Central memory CD4-positive, alpha-beta T cell (primary cell): ENCODE results near the gene ESRRG.

Experiments
- DNase-seq: peaks from one replicate; pipeline ENCODE4 v3.0.0; 2022

Gene ESRRG

DNA sequence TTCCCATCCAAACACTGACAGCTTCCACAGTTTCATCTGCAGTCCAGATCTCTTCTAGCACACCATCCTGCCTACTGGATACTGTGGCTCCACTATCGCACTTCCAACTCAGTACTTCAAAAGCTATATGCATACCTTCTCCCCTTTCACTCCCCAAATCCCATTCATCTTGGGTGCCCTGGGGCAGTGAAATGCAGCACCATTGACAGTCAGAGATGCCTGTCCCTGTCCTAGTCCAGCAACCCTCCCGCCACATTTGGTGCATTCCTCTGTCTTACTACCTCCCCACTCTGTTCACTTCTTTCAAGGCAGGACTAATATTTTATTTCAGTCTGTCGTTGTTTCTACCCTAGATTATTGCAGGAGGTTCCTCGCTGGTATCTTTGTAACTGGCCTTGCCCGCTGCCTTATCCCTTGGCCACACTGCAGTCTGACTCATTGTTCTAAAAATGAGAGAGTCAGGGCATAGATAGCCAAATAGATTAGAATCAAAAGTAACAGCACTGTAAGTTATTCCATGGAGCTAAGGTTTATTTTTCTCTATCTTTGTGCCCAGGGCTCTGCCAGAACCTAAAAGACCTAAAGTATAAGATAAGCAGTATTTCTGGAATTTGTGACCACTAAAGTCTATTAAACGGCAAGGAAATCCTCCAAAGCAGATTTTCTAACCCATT is 96.7 kb downstream of the ESRRG start:
- no peak for DNase-seq

DNA sequence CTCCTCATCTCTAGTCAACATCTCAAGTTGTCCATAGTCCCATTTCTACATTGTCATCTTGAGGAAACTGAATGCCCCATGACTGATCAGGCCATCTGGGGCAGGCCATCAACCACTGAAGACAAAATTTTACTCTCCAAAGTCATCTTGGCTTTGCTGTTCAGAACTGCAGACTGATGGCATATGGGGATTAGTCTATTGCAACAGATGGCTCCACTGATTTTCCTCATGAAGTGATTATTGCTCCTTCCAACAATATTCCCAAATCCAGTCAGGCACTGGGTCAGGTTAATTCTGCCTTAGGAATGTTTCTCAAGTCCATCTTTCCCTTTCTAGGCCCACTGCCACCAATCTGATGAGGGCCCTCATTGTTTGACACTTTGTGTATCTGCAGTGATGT is 101.7 kb downstream of the ESRRG start:
- no peak for DNase-seq

DNA sequence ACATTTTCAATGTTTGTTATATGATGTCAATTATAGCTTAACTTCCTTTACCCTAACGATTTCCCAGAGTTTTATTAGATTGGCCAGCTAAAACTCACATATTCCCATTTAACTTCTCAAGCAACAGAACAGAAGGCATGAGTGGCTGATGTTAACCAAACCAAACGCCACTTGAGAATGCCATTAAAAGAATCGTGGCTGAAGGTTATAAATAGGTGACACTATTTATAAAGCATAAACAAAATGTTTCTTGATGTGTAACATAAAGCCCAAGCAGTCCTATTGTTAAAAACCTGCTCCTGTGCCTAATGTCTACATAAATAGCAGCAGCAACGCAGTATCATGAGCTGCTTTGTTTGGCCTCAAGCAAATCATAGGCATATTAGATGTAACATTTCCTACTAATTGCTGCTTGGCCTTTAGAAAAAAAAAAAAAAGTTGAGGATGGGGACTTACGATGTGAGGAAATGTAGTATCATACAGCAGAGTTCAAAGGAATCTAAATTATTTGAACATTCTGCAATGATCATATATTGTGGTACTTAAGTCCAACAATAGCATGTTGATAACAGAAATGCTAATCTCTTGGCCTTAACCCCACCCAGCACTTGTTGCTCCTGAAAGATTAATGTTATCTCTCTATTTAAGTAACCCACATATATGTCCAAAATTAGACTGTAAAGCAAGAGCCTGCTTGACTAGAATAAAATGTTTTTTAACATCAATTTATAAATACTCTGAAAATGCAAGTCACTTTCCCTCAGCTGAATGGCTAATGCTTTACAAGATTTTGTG is 106.0 kb downstream of the ESRRG start:
- no peak for DNase-seq

DNA sequence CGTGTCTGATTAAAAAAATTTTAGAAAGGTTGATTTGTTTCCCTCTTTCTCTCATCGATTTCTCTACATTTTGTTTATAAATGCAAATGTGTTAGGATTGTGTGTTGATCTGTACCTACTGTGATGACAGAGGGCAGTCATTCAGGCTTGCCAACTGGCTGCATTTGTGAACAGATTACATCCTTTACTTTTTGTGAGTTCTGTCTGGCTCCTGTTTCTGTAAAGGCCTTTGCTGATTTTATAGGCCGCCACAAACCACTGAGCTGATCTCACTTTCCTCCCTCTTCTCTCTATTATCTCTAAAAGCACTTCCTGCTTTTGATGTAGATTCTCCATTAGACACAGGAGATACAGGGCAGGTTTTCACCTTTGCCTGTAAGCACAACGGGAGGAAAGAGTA is 106.8 kb downstream of the ESRRG start:
- DNase-seq, result no peak

DNA sequence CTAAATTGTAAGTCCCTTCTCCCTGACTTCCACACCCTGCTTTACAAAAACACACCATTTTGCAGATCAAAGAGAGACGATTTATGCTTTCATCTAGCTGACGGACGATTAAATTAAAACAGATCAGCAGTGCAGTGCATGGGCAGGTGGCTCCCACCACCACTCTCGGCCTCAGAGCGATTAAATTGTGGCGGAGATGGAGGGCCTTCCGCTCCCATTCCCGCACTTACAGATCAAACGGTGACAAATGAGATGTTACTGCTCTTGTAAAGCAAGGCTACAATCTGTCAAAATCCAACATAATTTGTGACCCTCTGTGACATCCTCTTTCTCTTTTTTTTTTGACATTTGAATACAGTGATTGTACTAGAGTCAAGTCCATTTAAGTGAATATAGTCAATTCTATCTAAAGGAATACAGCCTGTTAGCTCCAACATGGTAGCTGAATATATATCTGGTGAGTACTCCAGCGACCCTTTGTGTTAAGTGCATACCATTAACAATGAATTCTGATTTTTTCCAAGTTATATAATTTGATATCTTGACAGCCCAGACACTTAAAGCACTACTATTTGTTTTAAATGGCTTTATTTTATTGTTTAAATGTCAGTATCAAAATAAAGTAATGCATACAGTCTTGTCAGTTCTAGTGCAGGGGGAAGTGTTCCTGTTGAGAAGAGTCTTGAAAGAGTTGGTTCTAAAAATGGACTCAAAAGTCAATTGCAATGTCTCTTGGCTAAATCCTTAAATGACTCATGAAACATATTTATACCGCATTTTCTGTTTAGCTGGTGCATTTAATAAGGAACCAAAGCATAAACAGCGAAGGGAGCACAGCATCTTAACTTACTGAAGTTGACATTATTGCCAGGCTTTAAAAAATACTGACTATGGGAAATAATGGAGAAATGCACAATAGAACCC is 109.0 kb downstream of the ESRRG start:
- DNase-seq, result no peak

DNA sequence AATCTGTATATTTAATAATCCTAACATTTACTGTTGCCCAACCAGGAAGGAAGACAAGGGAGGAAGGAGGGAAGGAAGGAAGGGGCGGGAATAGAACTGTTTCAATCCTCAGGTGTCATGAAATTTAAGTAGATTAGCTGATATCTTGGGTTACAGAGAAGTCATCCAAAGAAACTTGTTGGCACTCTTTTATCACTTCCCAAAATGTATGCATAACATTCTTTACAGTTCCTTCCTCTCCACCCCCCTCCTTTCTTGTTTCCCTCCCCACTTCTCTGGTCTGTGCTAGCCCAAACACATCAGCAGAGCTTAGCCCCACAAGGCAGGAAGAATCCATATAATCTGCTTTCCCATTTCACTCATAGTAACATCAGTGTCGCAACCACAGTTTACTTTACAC is 110.9 kb downstream of the ESRRG start:
- DNase-seq, result no peak

DNA sequence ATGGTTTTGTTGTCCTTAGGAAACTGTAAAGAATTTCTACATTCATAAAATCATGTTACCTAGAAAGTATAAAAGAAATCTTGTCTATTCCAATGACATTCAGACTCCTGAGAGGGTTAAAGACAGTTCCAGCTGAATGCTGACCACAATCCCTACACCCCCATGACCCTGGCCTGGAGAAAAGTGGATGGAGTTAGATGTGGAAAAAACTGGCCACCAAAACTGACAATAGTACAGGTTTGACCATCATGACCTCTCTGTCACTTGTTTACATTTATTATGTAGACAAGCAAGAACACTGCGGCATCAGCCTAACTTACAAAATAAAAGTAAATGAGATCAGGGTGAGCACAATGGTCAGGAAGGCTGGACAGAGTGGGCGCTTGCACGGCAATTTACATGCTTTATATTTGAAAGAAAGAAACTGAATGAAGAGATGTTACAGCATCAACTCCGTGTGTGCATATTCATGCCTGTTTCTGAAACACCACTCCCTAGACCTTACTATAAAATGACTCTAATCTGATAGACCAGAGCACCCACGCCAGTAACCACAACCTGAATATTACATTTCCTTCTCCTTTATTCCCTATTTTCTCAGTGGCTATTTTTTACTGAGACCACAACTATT is 116.0 kb downstream of the ESRRG start:
- no peak for DNase-seq

DNA sequence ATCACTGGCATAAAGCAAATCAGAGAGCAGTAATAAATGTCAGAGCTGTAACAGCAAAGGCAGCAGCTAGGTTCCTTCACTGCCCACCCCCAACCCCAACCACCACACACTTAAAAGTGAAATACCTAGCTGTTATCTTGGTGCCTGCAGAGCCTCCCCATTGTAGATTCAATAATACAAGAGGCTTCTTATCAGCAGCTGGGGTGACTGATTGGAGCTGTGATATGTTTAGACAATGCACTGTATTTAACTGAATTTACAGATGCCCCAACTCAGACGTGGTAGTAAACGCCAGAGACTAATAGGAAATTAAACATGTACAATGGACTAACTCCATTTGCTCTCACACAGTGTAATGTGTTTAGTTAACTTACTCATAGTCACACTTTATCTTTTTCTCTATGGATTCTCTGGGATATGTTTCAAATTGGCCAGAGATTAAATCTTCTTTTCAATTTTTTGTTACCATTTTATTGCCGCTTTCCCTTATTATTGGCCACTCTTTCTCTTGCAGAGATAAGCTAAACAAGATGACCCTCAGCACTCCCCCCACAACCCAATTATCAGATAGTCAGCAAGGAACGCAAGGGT is 117.1 kb downstream of the ESRRG start:
- DNase-seq, result no peak

DNA sequence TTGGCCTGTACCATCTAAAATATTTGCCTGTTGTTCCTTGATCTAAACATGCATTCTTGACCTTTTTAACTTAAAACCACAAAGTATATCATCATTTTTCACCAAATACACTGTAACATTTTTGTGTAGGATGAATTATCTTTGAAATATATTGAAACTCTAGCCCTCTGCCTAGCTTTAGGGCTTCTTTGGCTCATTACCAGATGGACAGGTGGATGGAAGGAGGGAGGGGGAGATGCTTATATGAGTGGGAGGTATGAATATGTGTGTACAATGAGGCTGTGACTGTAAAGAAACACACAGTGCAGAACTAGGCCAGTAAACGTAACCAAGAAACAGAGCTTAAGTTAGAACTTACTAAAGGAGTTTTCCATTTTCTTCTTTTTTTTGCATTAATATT is 118.5 kb downstream of the ESRRG start:
- DNase-seq, result no peak

DNA sequence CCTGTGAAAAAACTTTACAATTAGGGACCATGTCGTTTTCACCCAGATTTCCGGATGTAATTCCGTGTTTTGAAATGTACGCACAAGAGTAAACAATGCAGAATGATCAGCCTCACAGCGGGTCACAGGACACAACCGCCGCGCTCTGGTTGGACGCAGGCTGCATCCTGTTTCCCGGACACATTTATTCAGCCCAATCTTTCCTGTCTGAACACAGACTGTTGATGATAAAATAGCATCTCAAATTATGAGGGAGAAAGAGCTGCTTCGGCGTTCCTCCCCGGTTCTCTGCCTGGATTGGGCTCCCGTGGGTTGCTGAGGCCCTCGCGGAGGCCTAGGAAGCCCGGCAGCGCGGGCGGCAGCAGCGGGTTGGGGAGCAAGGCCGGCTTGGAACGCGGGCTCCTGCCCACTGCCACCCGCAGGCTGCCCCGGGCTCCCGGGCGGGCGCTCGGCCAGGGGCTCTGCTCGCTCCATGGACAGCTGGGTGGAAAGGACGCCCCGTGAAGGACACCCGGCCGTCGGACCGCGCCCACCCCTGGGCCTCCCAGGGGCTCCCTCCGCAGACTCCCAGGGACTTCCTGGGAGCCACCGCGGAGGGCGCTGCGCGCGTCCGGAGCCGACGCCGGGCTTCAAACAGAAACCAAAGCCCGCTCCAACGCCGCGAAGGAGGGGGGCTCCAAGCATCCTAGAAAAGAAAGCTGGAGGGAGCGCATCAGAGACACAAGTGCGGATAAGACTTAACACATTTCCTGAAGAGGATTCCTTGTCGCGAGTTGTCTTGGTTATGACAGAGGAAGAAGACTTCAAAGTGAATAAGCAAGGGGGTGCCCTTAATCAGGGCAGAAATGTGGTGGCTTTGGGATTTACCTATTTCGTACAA is 122.3 kb downstream of the ESRRG start:
- no peak for DNase-seq

DNA sequence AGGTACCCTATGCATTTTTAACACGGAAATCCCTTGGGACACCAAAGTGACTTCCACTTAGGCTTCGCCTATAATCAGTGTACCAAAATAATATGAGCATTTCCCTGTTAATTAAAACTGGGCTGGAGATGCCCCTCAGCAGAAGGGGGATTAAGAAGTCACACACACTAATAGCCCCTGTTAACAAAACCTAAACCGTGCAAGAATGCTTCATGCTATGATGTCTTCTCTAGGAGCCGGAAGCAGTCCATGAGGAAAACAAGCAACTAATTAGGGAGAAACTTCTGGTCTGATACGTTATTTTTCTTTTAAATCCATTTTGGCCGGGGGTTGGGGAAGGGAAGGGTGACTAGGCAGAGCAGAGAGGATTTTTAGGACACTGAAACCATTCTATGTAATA is 123.4 kb downstream of the ESRRG start:
- DNase-seq, result no peak

DNA sequence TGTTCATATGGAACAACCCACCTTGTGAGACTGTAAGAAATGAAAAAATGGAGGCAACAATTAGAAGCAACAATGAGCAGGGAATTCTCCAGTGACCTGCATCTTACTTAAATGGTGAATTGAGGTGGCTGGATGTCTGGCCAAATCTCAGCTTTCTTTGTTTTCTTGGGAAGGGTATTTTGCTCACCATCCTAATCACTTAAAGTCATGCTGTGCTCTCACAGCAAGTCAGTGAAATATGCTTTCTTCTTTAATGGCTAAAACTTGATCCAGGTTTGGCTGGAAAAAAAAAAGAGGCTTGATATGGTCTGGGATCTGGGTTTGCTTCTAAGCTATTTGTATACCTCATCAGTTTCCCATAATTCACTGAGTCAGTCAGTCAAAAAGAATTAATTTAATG is 124.8 kb downstream of the ESRRG start:
- DNase-seq, result no peak

DNA sequence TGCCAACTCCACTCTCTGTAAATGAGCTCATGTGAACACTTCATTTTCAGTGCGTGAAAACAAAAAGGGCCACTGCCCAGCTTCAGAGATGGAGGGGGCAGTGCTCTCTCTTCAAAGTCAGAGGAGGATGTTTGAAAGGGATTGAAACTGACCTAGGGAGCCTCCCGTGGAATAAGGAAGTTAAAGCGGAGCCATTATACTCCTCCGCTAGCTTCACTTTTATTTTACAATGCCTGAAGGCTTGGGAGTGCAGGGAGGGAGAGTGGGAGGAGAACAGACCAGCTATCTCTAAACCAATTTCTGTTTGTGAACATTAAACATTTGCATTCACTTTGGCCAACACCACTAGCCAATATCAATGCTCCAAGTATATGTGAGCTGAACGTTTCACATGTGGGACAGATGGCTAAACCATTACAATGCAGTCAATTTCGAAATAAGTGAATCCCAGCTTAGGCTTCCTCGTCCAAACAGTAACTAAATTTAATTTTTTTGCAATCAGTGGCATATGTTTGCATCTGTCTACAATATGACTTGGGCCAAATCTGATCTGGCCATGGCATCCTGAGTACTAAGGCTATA is 126.9 kb downstream of the ESRRG start:
- DNase-seq, result no peak

DNA sequence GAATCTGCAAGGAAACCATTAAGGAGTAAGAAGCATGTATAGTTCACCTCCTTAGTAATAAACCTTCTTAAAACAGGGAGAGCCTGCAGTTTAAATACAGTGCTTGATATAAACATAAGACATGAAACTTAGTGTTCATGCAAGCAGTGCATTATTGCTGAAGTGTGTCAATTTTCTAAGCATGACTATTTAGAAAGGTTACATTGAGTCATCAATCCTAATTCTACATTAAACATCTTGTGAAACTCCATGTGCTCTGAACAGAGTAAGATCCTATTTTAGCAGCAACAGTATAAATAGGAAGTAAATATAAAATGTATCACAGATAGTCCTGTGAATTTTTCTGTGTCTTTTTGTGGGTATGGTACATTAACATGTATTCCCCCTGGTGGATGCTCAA is 135.5 kb downstream of the ESRRG start:
- no peak for DNase-seq

DNA sequence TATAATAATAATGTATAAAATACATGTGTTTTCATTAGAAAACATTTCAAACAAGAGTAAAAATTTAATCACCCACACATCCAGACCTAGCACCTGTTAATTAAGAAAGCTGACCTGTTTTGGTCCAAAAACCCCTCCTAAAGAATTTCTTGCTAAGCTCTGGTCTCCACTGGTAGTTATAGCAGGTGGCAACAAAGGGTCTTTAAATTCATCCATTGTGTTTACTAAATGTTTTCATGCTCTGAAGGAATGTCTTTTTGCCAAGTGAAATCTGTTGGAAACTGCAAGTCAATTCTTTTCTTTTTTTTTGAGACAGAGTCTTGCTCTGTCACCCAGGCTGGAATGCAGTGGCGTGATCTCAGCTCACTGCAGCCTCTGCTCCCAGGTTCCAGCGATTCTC is 141.1 kb downstream of the ESRRG start:
- no peak for DNase-seq

DNA sequence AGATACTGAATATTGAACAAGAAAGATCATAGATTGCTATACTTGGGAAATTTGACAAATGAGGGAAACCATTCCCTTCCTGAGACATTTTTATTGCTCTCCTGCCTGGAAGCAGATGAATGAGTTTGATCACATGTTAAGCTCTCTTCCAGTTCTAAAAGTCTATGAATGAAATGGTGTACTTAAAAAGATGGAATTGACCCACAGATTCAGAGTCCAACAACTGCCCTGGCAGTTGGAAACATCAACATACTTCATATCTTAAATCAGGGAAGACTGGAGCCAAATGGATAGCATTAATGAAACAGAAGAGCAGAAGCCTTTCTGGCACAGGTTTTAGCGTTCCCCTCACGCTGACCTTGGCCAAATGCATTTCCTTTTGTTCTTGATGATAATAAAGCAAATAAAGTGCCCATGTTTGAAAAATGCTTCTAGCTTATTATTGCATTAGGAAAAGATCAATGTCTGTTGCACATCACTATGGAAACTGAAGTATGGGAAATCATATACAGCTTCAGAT is 142.6 kb downstream of the ESRRG start:
- no peak for DNase-seq

DNA sequence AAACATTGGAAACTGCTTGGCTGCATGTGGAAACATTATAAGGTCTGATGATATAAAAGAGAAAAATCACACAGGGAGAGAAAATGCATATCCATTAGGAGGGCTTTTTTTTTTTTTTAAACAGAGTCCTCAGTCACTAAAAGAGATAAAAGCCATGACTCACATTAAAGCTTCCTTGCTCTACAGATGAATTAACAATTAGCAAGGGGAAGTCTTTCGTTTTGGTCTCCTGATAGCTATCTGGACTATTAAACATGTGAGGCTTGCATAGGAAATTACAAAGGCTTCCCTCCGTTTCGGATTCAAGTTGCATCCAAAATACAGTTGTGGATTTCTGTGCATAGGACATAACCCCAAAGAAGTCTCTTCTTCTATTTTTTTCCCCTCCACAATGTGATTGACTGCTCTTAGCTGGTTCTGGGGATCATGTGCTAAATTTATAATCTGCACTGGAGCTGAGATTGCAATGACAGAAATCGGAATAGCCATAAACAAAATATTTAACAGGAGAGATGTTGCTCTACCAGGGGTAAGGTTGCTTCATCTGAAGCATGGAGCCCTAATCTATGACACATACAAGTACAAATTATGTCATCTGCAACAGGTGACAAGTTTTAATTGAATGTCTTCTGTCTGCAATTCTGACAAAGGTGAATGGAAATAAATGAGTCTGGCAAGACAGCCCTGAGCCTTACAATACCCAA is 146.8 kb downstream of the ESRRG start:
- DNase-seq, result no peak

DNA sequence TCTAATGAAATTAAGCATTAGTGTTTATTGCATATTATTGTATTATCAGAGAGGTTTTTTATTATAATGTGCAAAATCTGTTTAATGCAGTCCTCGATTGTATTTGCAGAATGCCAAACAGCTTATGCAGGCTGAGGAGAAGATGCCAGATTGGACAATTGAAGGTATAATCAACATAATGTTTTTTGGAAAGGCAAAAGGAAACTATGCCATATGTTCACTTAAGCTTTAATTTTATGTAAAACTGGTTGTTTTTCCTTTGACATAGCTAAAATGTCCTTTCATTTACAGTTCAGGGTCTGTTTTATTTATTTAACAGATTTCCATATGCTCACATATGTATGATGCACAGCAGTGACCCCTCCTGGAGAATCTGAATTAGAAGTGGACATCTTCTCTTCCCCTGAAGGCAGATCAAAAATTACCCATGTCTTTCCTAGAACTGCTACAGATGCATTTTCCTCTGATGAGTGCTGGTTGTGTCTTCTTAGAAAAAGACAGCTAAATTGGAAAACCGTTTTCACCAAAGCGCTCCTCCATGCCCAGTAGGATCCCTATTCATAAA is 156.5 kb downstream of the ESRRG start:
- no peak for DNase-seq

DNA sequence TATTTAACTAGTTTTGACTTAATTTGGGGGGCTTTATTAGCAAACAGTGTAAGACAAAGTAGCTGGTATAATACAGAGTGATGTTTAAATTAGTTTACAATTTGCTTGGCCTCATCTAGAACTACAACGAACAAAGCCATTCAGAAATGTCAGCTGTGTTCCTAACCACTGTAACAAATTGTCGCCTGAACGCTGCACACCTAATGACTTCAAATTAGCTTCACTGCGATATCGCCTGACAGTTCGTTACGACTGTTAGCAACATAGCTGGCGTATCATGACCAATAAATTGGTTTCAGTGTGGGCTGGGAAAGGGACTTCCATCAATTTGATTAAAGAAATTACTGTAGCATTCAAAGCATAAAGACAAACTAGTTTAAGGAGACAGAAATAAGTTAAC is 160.1 kb downstream of the ESRRG start:
- no peak for DNase-seq

DNA sequence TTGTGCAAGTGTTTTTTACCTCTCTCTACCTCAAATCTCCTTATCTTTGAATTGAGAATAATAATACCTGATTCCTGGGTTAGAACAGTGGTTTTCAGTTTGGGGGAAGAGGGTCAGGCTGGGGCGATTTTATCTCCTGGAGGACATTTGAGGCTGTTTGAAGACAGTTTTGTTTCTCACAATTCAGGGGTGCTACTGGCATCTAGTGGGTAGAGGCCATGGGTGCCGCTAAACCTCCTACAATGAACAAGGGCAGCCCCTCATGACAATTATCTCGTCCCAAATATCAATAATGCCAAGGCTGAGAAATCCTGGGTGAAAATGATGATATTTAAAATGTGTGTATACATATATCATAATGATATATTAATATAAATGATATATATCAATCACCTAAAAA is 160.8 kb downstream of the ESRRG start:
- no peak for DNase-seq
